IPS-11a (cell line): Measurements from ENCODE around the gene INPP5D.
"Not testable (repeated sequence)": the region's sequence is repeated elsewhere in the genome, so short reads cannot be mapped to it uniquely, and the experiment has no call there.

Experiments
- H3K4me3 ChIP-seq: one replicate; pipeline ENCODE4 v1.5.1; 2013; ENCODE audit warnings: low read depth, low read length, control low read depth

The INPP5D gene

GRCh38 chr2:233165895-233166661 lies 105.9 kb downstream of the INPP5D start:
- H3K4me3 ChIP-seq = no peak overlapping the region

- H3K4me3 ChIP-seq = no peak overlapping the region
Observed at GRCh38 chr2:233168445-233168844, 108.3 kb downstream of the INPP5D start.

- H3K4me3 ChIP-seq = no peak overlapping the region
Observed at GRCh38 chr2:233168919-233169318, 108.8 kb downstream of the INPP5D start.

- no peak overlapping the region for H3K4me3 ChIP-seq
Observed at GRCh38 chr2:233171344-233171743, 111.2 kb downstream of the INPP5D start.

- no peak overlapping the region for H3K4me3 ChIP-seq
Observed at GRCh38 chr2:233173115-233173514, 113.0 kb downstream of the INPP5D start.

GRCh38 chr2:233174137-233174536 lies 114.0 kb downstream of the INPP5D start:
- H3K4me3 ChIP-seq = no peak overlapping the region

GRCh38 chr2:233178994-233179847 lies 119.1 kb downstream of the INPP5D start:
- H3K4me3 ChIP-seq = no peak overlapping the region

GRCh38 chr2:233179848-233180366 lies 119.8 kb downstream of the INPP5D start:
- no peak overlapping the region for H3K4me3 ChIP-seq

- no peak overlapping the region for H3K4me3 ChIP-seq
Observed at GRCh38 chr2:233183869-233184418, 123.8 kb downstream of the INPP5D start.

- no peak overlapping the region for H3K4me3 ChIP-seq
Observed at GRCh38 chr2:233184669-233185068, 124.5 kb downstream of the INPP5D start.

- no peak overlapping the region for H3K4me3 ChIP-seq
Observed at GRCh38 chr2:233185330-233185729, 125.2 kb downstream of the INPP5D start.

GRCh38 chr2:233185963-233186362 lies 125.8 kb downstream of the INPP5D start:
- no peak overlapping the region for H3K4me3 ChIP-seq

- H3K4me3 ChIP-seq = no peak overlapping the region
Observed at GRCh38 chr2:233186851-233187250, 126.7 kb downstream of the INPP5D start.

GRCh38 chr2:233189025-233189424 lies 128.9 kb downstream of the INPP5D start:
- no peak overlapping the region for H3K4me3 ChIP-seq

GRCh38 chr2:233191016-233191415 lies 130.9 kb downstream of the INPP5D start:
- not testable (repeated sequence) for H3K4me3 ChIP-seq

- H3K4me3 ChIP-seq = no peak overlapping the region
Observed at GRCh38 chr2:233193738-233194137, 133.6 kb downstream of the INPP5D start.

GRCh38 chr2:233195027-233195426 lies 134.9 kb downstream of the INPP5D start:
- no peak overlapping the region for H3K4me3 ChIP-seq

- H3K4me3 ChIP-seq = no peak overlapping the region
Observed at GRCh38 chr2:233197022-233197421, 136.9 kb downstream of the INPP5D start.

- H3K4me3 ChIP-seq = no peak overlapping the region
Observed at GRCh38 chr2:233198026-233198425, 137.9 kb downstream of the INPP5D start.

GRCh38 chr2:233199870-233200269 lies 139.7 kb downstream of the INPP5D start:
- H3K4me3 ChIP-seq = no peak overlapping the region

- H3K4me3 ChIP-seq = not testable (repeated sequence)
Observed at GRCh38 chr2:233200790-233201189, 140.6 kb downstream of the INPP5D start.
